Fibroblast of pulmonary artery (primary cell): ENCODE measurements around the gene RIPOR3.
"Not testable (repeated sequence)": the region's sequence is repeated elsewhere in the genome, so short reads cannot be mapped to it uniquely, and the experiment has no call there.

Source experiments
- DNase-seq: peaks from one replicate; pipeline ENCODE4 v3.0.0-alpha.2; 2010; ENCODE audit warnings: low read depth
- H3K4me3 ChIP-seq: replicated peaks from 2 replicates; pipeline ENCODE4 v1.5.1; 2011; ENCODE audit warnings: low read depth, mild to moderate bottlenecking, control low read depth, low read length, moderate library complexity
- CTCF ChIP-seq: IDR thresholded peaks from 2 replicates; pipeline ENCODE4 v1.5.1; 2011; ENCODE audit warnings: mild to moderate bottlenecking, control low read depth, low read length, inconsistent platforms; ENCODE audit errors: missing control alignments

The RIPOR3 gene

GRCh38 chr20:50628853-50629669, 62.3 kb downstream of the RIPOR3 start:
- H3K4me3 ChIP-seq: no peak overlapping the region
- no peak for TF ChIP-seq CTCF
- no peak for DNase-seq

GRCh38 chr20:50628332-50628731, 63.0 kb downstream of the RIPOR3 start:
- no peak for DNase-seq
- no peak for TF ChIP-seq CTCF
- H3K4me3 ChIP-seq: no peak overlapping the region

GRCh38 chr20:50627747-50628146, 63.6 kb downstream of the RIPOR3 start:
- H3K4me3 ChIP-seq: no peak overlapping the region
- TF ChIP-seq CTCF: no peak
- DNase-seq: no peak

DNA sequence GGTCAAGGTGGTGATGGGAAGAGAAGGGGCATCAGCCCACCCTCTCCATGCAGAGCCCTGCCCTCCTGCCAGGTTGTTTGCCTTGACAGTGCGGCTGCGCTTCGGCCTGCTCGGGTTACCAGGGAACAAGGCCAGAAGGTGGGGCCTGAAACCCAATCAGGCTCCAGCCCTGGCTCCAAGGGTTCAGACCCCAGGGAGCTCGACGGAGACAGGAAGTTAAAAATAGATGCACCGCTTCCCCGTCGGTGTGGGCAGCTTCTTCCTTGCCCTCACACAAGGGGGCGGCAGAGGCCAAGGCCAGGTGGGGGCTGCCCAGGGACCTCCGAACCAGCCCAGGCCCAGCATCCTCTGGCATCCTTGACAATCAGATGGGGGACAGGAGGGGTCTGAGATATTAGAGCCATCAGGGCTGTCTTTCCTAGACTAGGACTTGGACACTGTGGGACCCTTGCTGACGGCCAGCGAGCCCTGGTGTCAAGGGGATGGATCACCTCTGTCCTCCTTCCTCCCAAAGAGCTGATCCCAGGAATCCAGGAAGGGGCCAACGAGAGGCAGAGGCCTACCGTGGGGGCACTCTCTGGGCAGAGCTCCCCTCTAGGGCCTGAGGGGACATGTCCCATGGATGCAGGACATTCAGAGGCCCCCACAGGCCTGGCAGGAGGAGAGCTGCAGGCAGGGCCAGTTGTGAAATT, 65.2 kb downstream of the RIPOR3 start:
- DNase-seq: peak; percentile 58
- TF ChIP-seq CTCF: peak; percentile 68
- no peak overlapping the region for H3K4me3 ChIP-seq

GRCh38 chr20:50624351-50625016, 66.9 kb downstream of the RIPOR3 start:
- no peak overlapping the region for H3K4me3 ChIP-seq
- DNase-seq: no peak
- TF ChIP-seq CTCF: no peak

DNA sequence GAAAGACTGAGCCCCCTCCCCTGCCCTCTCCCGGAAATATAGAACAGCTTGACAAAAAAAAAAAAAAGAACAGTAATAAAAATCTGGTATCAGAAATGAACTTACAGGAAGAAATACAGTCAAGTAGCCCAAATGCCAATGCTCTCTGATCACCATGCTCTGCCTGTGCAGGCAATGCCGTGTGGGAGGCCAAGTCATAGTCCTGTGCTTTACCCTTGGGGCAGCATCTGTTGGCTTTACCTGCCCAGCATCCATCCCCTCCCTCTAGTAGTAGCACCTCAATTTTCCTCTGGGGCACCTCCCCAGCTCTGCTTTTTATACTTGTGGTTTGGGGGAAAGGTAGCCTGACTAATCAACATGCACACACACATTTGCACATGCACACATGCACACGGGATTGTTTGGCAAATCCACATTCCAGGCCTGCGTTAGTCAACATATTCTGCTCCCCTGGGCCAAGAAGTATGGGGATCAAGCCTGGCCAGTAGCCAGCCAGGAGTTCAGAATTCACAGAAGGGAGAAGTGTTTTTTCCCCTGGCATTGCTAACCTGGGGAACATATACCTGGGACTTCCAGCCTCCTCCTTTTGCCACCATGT, 70.2 kb downstream of the RIPOR3 start:
- no peak for DNase-seq
- TF ChIP-seq CTCF: no peak
- H3K4me3 ChIP-seq: no peak overlapping the region

DNA sequence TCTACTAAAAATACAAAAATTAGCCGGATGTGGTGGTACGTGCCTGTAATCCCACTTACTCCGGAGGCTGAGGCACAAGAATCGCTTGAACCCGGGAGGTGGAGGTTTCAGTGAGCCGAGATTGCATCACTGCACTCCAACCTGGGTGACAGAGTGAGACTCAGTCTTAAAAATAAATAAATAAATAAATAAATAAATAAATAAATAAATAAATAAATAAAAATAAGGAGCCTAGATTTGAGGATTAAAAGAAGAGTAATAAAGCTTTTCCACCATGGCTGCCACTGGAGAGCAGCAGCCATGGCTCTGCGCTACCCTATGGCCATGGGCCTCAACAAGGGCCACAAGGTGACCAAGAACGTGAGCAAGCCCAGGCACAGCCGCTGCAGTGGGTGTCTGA, 70.9 kb downstream of the RIPOR3 start:
- not testable (repeated sequence) for DNase-seq, H3K4me3 ChIP-seq
